Activated T-cell treated with anti-CD3 and anti-CD28 coated beads, Interleukin-2, amount 50 U/mL, for 24 hours (primary cell): ENCODE measurements around the gene HMGN4.
A peak's percentile ranks its signal among the peaks of the same experiment; 100 is the strongest.
"Not testable (repeated sequence)": the region's sequence is repeated elsewhere in the genome, so short reads cannot be mapped to it uniquely, and the experiment has no call there.

Experiments used
- DNase-seq: peaks from one replicate; pipeline ENCODE4 v3.0.0-alpha.2; 2020
- H3K27ac Mint-ChIP-seq: 2 replicates; pipeline ENCODE4 v1.8.0; 2020; ENCODE audit warnings: mild to moderate bottlenecking, mixed read lengths
- H3K27me3 Mint-ChIP-seq: 2 replicates; pipeline ENCODE4 v1.8.0; 2020; ENCODE audit warnings: mixed read lengths
- H3K36me3 Mint-ChIP-seq: 2 replicates; pipeline ENCODE4 v1.8.0; 2020; ENCODE audit warnings: low read depth, mixed read lengths
- H3K4me1 Mint-ChIP-seq: 2 replicates; pipeline ENCODE4 v1.8.0; 2020; ENCODE audit warnings: low read depth, mixed read lengths
- H3K4me3 Mint-ChIP-seq: 2 replicates; pipeline ENCODE4 v1.8.0; 2020; ENCODE audit warnings: mild to moderate bottlenecking, moderate library complexity, mixed read lengths
- H3K9me3 Mint-ChIP-seq: 2 replicates; pipeline ENCODE4 v1.8.0; 2020; ENCODE audit warnings: mixed read lengths

Gene HMGN4

GRCh38 chr6:26532699-26533531, 5.3 kb upstream of the HMGN4 start:
- H3K27me3 Mint-ChIP-seq: no peaks in the 10 kb centered on the region
- peak overlapping the region; percentile 95 for H3K27ac Mint-ChIP-seq
- peak; percentile 92 for DNase-seq
- H3K4me1 Mint-ChIP-seq: peaks cover 58% of the 10 kb centered on the region
- H3K9me3 Mint-ChIP-seq: no peaks in the 10 kb centered on the region
- H3K4me3 Mint-ChIP-seq: peak overlapping the region; percentile 87
- H3K36me3 Mint-ChIP-seq: peaks cover 11% of the 10 kb centered on the region

- no peaks in the 10 kb centered on the region for H3K9me3 Mint-ChIP-seq
- peak overlapping the region; percentile 95 for H3K27ac Mint-ChIP-seq
- H3K36me3 Mint-ChIP-seq: peaks cover 17% of the 10 kb centered on the region
- no peak for DNase-seq
- no peaks in the 10 kb centered on the region for H3K27me3 Mint-ChIP-seq
- H3K4me1 Mint-ChIP-seq: peaks cover 55% of the 10 kb centered on the region
- H3K4me3 Mint-ChIP-seq: peak overlapping the region; percentile 87
Measured at GRCh38 chr6:26533532-26533931, 4.6 kb upstream of the HMGN4 start.

GRCh38 chr6:26534681-26535465, 3.3 kb upstream of the HMGN4 start:
- no peaks in the 10 kb centered on the region for H3K27me3 Mint-ChIP-seq
- no peak overlapping the region for H3K4me3 Mint-ChIP-seq
- no peaks in the 10 kb centered on the region for H3K9me3 Mint-ChIP-seq
- peaks cover 60% of the 10 kb centered on the region for H3K4me1 Mint-ChIP-seq
- H3K36me3 Mint-ChIP-seq: peaks cover 28% of the 10 kb centered on the region
- DNase-seq: no peak
- peak overlapping the region; percentile 55 for H3K27ac Mint-ChIP-seq

GRCh38 chr6:26536571-26537159, 1.5 kb upstream of the HMGN4 start:
- peaks cover 70% of the 10 kb centered on the region for H3K4me1 Mint-ChIP-seq
- peak; percentile 55 for DNase-seq
- peak overlapping the region; percentile 89 for H3K4me3 Mint-ChIP-seq
- peaks cover 44% of the 10 kb centered on the region for H3K36me3 Mint-ChIP-seq
- peak overlapping the region; percentile 98 for H3K27ac Mint-ChIP-seq
- no peaks in the 10 kb centered on the region for H3K27me3 Mint-ChIP-seq
- H3K9me3 Mint-ChIP-seq: no peaks in the 10 kb centered on the region

GRCh38 chr6:26537160-26537845, 863 bp upstream of the HMGN4 start:
- H3K36me3 Mint-ChIP-seq: peaks cover 49% of the 10 kb centered on the region
- H3K27ac Mint-ChIP-seq: peak overlapping the region; percentile 98
- no peaks in the 10 kb centered on the region for H3K27me3 Mint-ChIP-seq
- H3K9me3 Mint-ChIP-seq: no peaks in the 10 kb centered on the region
- H3K4me3 Mint-ChIP-seq: peak overlapping the region; percentile 89
- H3K4me1 Mint-ChIP-seq: peaks cover 67% of the 10 kb centered on the region
- peak; percentile 92 for DNase-seq

- Mint-ChIP-seq H3K4me3 (peak overlapping the region; percentile 89), H3K27me3 (no peaks in the 10 kb centered on the region), H3K36me3 (peaks cover 55% of the 10 kb centered on the region), H3K9me3 (no peaks in the 10 kb centered on the region), H3K27ac (peak overlapping the region; percentile 98), H3K4me1 (peaks cover 64% of the 10 kb centered on the region)
- no peak for DNase-seq
Measured at GRCh38 chr6:26538572-26538902, 371 bp downstream of the HMGN4 start.

GRCh38 chr6:26539071-26539615, 977 bp downstream of the HMGN4 start:
- Mint-ChIP-seq H3K4me1 (peaks cover 63% of the 10 kb centered on the region), H3K9me3 (no peaks in the 10 kb centered on the region), H3K27me3 (no peaks in the 10 kb centered on the region), H3K27ac (peak overlapping the region; percentile 98), H3K36me3 (peaks cover 61% of the 10 kb centered on the region), H3K4me3 (peak overlapping the region; percentile 89)
- DNase-seq: no peak

GRCh38 chr6:26541579-26541978, 3.4 kb downstream of the HMGN4 start:
- Mint-ChIP-seq H3K36me3 (peaks cover 85% of the 10 kb centered on the region), H3K9me3 (no peaks in the 10 kb centered on the region), H3K4me3 (no peak overlapping the region)

GRCh38 chr6:26543953-26544352, 5.8 kb downstream of the HMGN4 start:
- no peak overlapping the region for H3K4me3 Mint-ChIP-seq
- H3K27me3 Mint-ChIP-seq: no peaks in the 10 kb centered on the region
- no peak for DNase-seq
- H3K4me1 Mint-ChIP-seq: peaks cover 43% of the 10 kb centered on the region
- H3K36me3 Mint-ChIP-seq: peaks cover 73% of the 10 kb centered on the region
- peak overlapping the region; percentile 35 for H3K27ac Mint-ChIP-seq
- H3K9me3 Mint-ChIP-seq: no peaks in the 10 kb centered on the region

More at GRCh38 chr6:26541579-26541978, 3.4 kb downstream of the HMGN4 start:
- no peak for DNase-seq
- peak overlapping the region; percentile 63 for H3K27ac Mint-ChIP-seq
- H3K4me1 Mint-ChIP-seq: peaks cover 57% of the 10 kb centered on the region
- H3K27me3 Mint-ChIP-seq: no peaks in the 10 kb centered on the region

- no peaks in the 10 kb centered on the region for H3K27me3 Mint-ChIP-seq
- no peak overlapping the region for H3K4me3 Mint-ChIP-seq
- no peaks in the 10 kb centered on the region for H3K9me3 Mint-ChIP-seq
- DNase-seq: no peak
- H3K27ac Mint-ChIP-seq: no peak overlapping the region
- H3K36me3 Mint-ChIP-seq: peaks cover 69% of the 10 kb centered on the region
- H3K4me1 Mint-ChIP-seq: peaks cover 39% of the 10 kb centered on the region
Measured at GRCh38 chr6:26544473-26544872, 6.3 kb downstream of the HMGN4 start.

GRCh38 chr6:26545627-26546026, 7.5 kb downstream of the HMGN4 start:
- Mint-ChIP-seq H3K4me1 (peaks cover 40% of the 10 kb centered on the region), H3K27ac (peak overlapping the region; percentile 11), H3K4me3 (no peak overlapping the region), H3K9me3 (no peaks in the 10 kb centered on the region), H3K27me3 (no peaks in the 10 kb centered on the region), H3K36me3 (peaks cover 64% of the 10 kb centered on the region)
- no peak for DNase-seq

- H3K4me3 Mint-ChIP-seq, H3K27me3 Mint-ChIP-seq, DNase-seq, H3K9me3 Mint-ChIP-seq, H3K27ac Mint-ChIP-seq: not testable (repeated sequence)
- Mint-ChIP-seq H3K36me3 (peaks cover 50% of the 10 kb centered on the region), H3K4me1 (peaks cover 34% of the 10 kb centered on the region)
Measured at GRCh38 chr6:26547363-26547762, 9.2 kb downstream of the HMGN4 start.

GRCh38 chr6:26550250-26550993, 12.3 kb downstream of the HMGN4 start:
- peak overlapping the region; percentile 86 for H3K27ac Mint-ChIP-seq
- H3K36me3 Mint-ChIP-seq: peaks cover 22% of the 10 kb centered on the region
- H3K9me3 Mint-ChIP-seq: no peaks in the 10 kb centered on the region
- peaks cover 23% of the 10 kb centered on the region for H3K4me1 Mint-ChIP-seq
- H3K4me3 Mint-ChIP-seq: peak overlapping the region; percentile 90
- DNase-seq: peak; percentile 82
- H3K27me3 Mint-ChIP-seq: no peaks in the 10 kb centered on the region
